GM23248 (cell line): ENCODE results near the gene LEKR1.

Experiments used
- EZH2 ChIP-seq: fragments of 200-600 bp; sonication (generic); IDR thresholded peaks from 2 replicates; pipeline ENCODE4 v1.6.1; 2018; ENCODE audit warnings: antibody characterized with exemption, mild to moderate bottlenecking; ENCODE audit not compliant: insufficient read depth, poor library complexity, severe bottlenecking
- EZH2phosphoT487 ChIP-seq: fragments of 200-600 bp; sonication (generic); IDR thresholded peaks from 2 replicates; pipeline ENCODE4 v1.6.1; 2018; ENCODE audit warnings: antibody characterized with exemption, moderate library complexity, mild to moderate bottlenecking, low read depth; ENCODE audit not compliant: insufficient read depth

DNA sequence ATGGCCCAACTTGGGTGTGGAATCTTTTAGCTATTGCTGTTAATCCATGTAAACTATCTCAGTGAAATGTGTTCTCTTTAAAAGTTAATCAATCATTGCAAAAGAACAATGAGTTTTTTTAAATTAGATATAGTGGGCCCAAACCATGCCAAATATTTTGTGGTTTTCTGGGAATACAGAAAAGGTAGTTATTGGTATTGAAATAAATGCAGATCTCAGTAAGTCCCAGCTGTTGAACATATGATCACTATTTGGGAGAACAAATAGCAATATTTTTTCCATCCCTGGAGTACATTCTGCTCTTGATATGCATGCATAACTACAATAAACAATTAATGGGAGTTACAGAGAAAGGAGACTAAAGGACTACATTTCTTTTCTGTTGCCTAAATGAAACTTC, 36.0 kb upstream of the LEKR1 start:
- no peak for TF ChIP-seq EZH2
- TF ChIP-seq EZH2phosphoT487: no peak
